ENCODE data around the gene C11orf42.
A peak's percentile ranks its signal among the peaks of the same experiment; 100 is the strongest.

DNA sequence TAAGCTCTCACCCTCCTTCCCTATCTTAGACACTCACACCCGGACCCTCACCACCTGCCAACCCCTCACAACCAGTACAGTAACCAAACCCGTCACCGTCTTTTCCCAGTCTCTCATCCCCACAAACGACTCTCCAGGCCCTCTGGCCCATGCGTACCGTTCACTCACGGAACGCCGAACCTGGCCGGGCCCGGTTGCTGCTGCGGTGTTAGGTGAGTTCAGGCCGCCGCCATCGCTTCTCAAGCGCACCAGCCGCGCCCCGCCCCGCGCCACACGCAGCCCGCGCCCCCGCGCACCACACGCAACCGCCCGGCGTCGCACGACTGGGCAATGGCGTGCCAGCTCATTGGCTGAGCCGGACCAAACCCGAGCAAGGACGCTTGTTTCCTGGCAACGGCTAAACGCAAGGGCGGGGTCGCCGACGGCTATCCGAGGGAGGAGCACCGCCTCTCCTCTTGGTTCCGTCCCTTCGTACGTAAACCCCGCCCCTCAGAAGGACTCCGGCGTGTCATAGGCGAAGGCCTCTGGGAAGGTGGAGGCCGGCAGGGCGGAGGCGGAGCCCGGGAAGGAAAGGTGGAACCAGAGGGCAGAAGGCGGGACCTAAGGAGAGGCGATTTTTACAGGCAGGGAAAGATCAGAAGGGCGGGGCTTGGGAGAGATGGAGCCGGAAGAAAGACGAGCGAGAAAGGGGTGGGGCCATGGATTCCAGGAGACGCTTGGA is 29.2 kb downstream of the C11orf42 start, which contains the start of gene FHIP1B:
- TF ChIP-seq FOXM1 (IDR thresholded peaks at IDR 0.05; ENCODE audit: borderline replicate concordance) (no peak), ARNT (IDR thresholded peaks at IDR 0.05) (no peak), SP1 (IDR thresholded peaks at IDR 0.05) (no peak), HDGF (IDR thresholded peaks at IDR 0.05; ENCODE audit: borderline replicate concordance) (peak; percentile 98; the same call in 1 of the 2 replicates), LEF1 (IDR thresholded peaks at IDR 0.05; ENCODE audit: borderline replicate concordance) (no peak), SUZ12 (IDR thresholded peaks at IDR 0.05) (no peak), TARDBP (IDR thresholded peaks at IDR 0.05) (no peak), CTBP1 (IDR thresholded peaks at IDR 0.05; ENCODE audit: borderline replicate concordance) (no peak), BHLHE40 (IDR thresholded peaks at IDR 0.05; ENCODE audit: borderline replicate concordance) (no peak), ELF4 (IDR thresholded peaks at IDR 0.05) (no peak), FOXA1 (IDR thresholded peaks at IDR 0.05) (no peak)
- TF ChIP-seq, protein P1, sequence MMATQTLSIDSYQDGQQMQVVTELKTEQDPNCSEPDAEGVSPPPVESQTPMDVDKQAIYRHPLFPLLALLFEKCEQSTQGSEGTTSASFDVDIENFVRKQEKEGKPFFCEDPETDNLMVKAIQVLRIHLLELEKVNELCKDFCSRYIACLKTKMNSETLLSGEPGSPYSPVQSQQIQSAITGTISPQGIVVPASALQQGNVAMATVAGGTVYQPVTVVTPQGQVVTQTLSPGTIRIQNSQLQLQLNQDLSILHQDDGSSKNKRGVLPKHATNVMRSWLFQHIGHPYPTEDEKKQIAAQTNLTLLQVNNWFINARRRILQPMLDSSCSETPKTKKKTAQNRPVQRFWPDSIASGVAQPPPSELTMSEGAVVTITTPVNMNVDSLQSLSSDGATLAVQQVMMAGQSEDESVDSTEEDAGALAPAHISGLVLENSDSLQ (IDR thresholded peaks at IDR 0.05) = peak; percentile 50
